ENCODE results near the gene PDIA4.

- TF ChIP-seq CTCF (IDR thresholded peaks at IDR 0.05) (no peak), EP300 (IDR thresholded peaks at IDR 0.05) (no peak), POLR2A (IDR thresholded peaks at IDR 0.05) (no peak)
Measured at GRCh38 chr7:148993193-148993592, 35.1 kb downstream of the PDIA4 start.
